Colonic mucosa (tissue), 4 donors: ENCODE measurements around the gene SOX13. TPM values are rescaled to one million over a fixed set of nuclear protein-coding genes. Genes with fewer than 3 reads are reported as not detected.

Source experiments
- DNase-seq: peaks from one replicate; pipeline ENCODE4 v3.0.0-alpha.2; 2020
- H3K27ac ChIP-seq: fragments of 200-600 bp; one replicate; pipeline ENCODE4 v1.8.0; 2021
- H3K27me3 ChIP-seq: fragments of 200-600 bp; one replicate; pipeline ENCODE4 v1.8.0; 2021
- H3K36me3 ChIP-seq: fragments of 200-600 bp; one replicate; pipeline ENCODE4 v1.8.0; 2021
- H3K4me1 ChIP-seq: fragments of 200-600 bp; one replicate; pipeline ENCODE4 v1.8.0; 2021; ENCODE audit warnings: mild to moderate bottlenecking
- H3K4me3 ChIP-seq: fragments of 200-600 bp; one replicate; pipeline ENCODE4 v1.8.0; 2021
- H3K9ac ChIP-seq, 2 donors: one replicate each; pipeline ENCODE4 v1.7.0; 2013; ENCODE audit warnings: control low read depth in 2 of 2, low read depth in 2 of 2, low read length in 2 of 2
- H3K9me3 ChIP-seq: fragments of 200-600 bp; one replicate; pipeline ENCODE4 v1.8.0; 2021
- CTCF ChIP-seq: fragments of 200-600 bp; IDR thresholded peaks from one replicate; pipeline ENCODE4 v1.8.0; 2022; ENCODE audit warnings: antibody characterized with exemption, mild to moderate bottlenecking
- intact Hi-C: fragments of 100-400 bp; cut with DNase I; formaldehyde crosslinking; loops from one replicate; pipeline ENCODE4 v1.14.1; 2022
- total RNA-seq, 2 donors: library from RNA; stranded (reverse); fragmentation: NEBNext Ultra II Directional in 1 of 2; extraction: Animal tissue kit (Norgen Biotek cat#: 25700) in 1 of 2; gene quantifications; one replicate each; pipeline ENCODE4 v1.2.1, GENCODE V29; 2021
- donor health status: healthy.
- donor health status: DM: no; HTN: no; CAD: no.
- donor health status: DM: no; HTN: no; CAD: no.

SOX13 gene
- total RNA-seq, 2 donors from 2014 or later = 34.9 to 35.1 TPM

- TF ChIP-seq CTCF = no peak
- H3K4me1 ChIP-seq = no peaks in the 10 kb centered on the region
- intact Hi-C loops = no loop called here
These were observed 70.5 kb downstream of the SOX13 start for GRCh38 chr1:204143276-204144041.

GRCh38 chr1:204145033-204145504 is 72.2 kb downstream of the SOX13 start:
- H3K36me3 ChIP-seq = no peaks in the 10 kb centered on the region
- no peaks in the 10 kb centered on the region for H3K4me1 ChIP-seq
- DNase-seq = no peak
- no peak overlapping the region for H3K4me3 ChIP-seq
- no peak overlapping the region for H3K9ac ChIP-seq
- no peak overlapping the region for H3K27ac ChIP-seq
- TF ChIP-seq CTCF = no peak
- intact Hi-C loops = no loop called here
- no peaks in the 10 kb centered on the region for H3K27me3 ChIP-seq
- no peaks in the 10 kb centered on the region for H3K9me3 ChIP-seq

More at GRCh38 chr1:204143276-204144041, 70.5 kb downstream of the SOX13 start:
- no peaks in the 10 kb centered on the region for H3K36me3 ChIP-seq
- H3K9ac ChIP-seq = no peak overlapping the region
- H3K27me3 ChIP-seq = no peaks in the 10 kb centered on the region
- no peak overlapping the region for H3K27ac ChIP-seq
- no peak overlapping the region for H3K4me3 ChIP-seq
- DNase-seq = no peak
- no peaks in the 10 kb centered on the region for H3K9me3 ChIP-seq

GRCh38 chr1:204146309-204146708 is 73.4 kb downstream of the SOX13 start:
- Histone ChIP-seq H3K36me3 (no peaks in the 10 kb centered on the region), H3K27me3 (peaks cover 5% of the 10 kb centered on the region), H3K27ac (no peak overlapping the region), H3K9me3 (no peaks in the 10 kb centered on the region), H3K4me3 (no peak overlapping the region), H3K9ac (no peak overlapping the region), H3K4me1 (no peaks in the 10 kb centered on the region)
- no peak for TF ChIP-seq CTCF
- DNase-seq = no peak
- intact Hi-C loops = no loop called here

GRCh38 chr1:204146965-204147364 is 74.0 kb downstream of the SOX13 start:
- intact Hi-C loops = no loop called here
- no peaks in the 10 kb centered on the region for H3K36me3 ChIP-seq
- TF ChIP-seq CTCF = no peak
- H3K9me3 ChIP-seq = no peaks in the 10 kb centered on the region
- H3K4me1 ChIP-seq = no peaks in the 10 kb centered on the region
- H3K4me3 ChIP-seq = no peak overlapping the region
- no peak overlapping the region for H3K27ac ChIP-seq
- DNase-seq = no peak
- H3K27me3 ChIP-seq = peaks cover 9% of the 10 kb centered on the region
- no peak overlapping the region for H3K9ac ChIP-seq

GRCh38 chr1:204147406-204148383 is 74.8 kb downstream of the SOX13 start:
- H3K27me3 ChIP-seq = peaks cover 9% of the 10 kb centered on the region
- no peak overlapping the region for H3K9ac ChIP-seq
- no peak overlapping the region for H3K27ac ChIP-seq
- no peak overlapping the region for H3K4me3 ChIP-seq
- no peaks in the 10 kb centered on the region for H3K9me3 ChIP-seq
- DNase-seq = no peak
- intact Hi-C loops = no loop called here
- no peak for TF ChIP-seq CTCF
- no peaks in the 10 kb centered on the region for H3K4me1 ChIP-seq
- H3K36me3 ChIP-seq = no peaks in the 10 kb centered on the region
